Activated CD8-positive, alpha-beta memory T cell treated with anti-CD3 and anti-CD28 coated beads, Interleukin-2, amount 10 ng/mL, durations not matched to agents 7 days and 5 days (primary cell): ENCODE measurements around the gene LYSET. TPM values are rescaled to one million over a fixed set of nuclear protein-coding genes. Genes with fewer than 3 reads are reported as not detected.
"Not testable (repeated sequence)": the region's sequence is repeated elsewhere in the genome, so short reads cannot be mapped to it uniquely, and the experiment has no call there.

ENCODE experiments used
- ATAC-seq: fragments of 150-1000 bp; cut with Tn5 transposase; one replicate; pipeline ENCODE4 v1.10.0; 2021; ENCODE audit warnings: moderate library complexity
- CTCF ChIA-PET: fragments of 350-600 bp; sonication (Branson Sonifier 250); formaldehyde crosslinking; loops from one replicate; lab custom pipeline; 2021; ENCODE audit warnings: antibody characterized with exemption; lab: Charles Lee
- DNase-seq: peaks from one replicate; pipeline ENCODE4 v3.0.0-alpha.2; 2020
- H3K27ac Mint-ChIP-seq: one replicate; pipeline ENCODE4 v1.8.0; 2021; ENCODE audit warnings: mild to moderate bottlenecking, mixed read lengths
- H3K27me3 Mint-ChIP-seq: one replicate; pipeline ENCODE4 v1.8.0; 2021; ENCODE audit warnings: mixed read lengths
- H3K36me3 Mint-ChIP-seq: one replicate; pipeline ENCODE4 v1.8.0; 2021; ENCODE audit warnings: mild to moderate bottlenecking, mixed read lengths
- H3K4me1 Mint-ChIP-seq: one replicate; pipeline ENCODE4 v1.8.0; 2021; ENCODE audit warnings: mixed read lengths
- H3K4me3 Mint-ChIP-seq: one replicate; pipeline ENCODE4 v1.8.0; 2021; ENCODE audit warnings: mild to moderate bottlenecking, moderate library complexity, mixed read lengths
- H3K9me3 Mint-ChIP-seq: one replicate; pipeline ENCODE4 v1.8.0; 2022; ENCODE audit warnings: low read depth, mixed read lengths
- total RNA-seq, 2 experiments: library from RNA; stranded (reverse); gene quantifications; one replicate each; pipeline ENCODE4 v1.2.3, GENCODE V29; 2021

The LYSET gene
- total RNA-seq, 2 experiments from 2014 or later: 6.3 to 9.7 TPM

DNA sequence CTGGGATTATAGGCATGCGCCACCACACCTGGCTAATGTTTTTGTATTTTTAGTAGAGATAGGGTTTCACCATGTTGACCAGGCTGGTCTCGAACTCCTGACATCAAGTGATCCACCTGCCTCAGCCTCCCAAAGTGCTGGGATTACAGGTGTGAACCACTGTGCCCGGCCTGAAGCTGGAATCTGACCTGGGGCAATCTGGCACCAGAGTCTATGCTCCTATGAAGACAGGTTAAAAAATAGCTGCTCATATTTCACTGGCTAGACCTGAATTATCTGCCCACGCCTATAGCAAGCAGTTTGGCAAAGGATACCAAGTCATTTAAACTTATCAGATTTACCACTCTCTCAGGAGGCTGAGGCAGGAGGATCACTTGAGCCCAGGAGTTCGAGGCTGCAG is 10.4 kb upstream of the LYSET start:
- ATAC-seq, H3K4me3 Mint-ChIP-seq, H3K27ac Mint-ChIP-seq, H3K9me3 Mint-ChIP-seq, H3K36me3 Mint-ChIP-seq, DNase-seq, H3K4me1 Mint-ChIP-seq, H3K27me3 Mint-ChIP-seq: not testable (repeated sequence)
- CTCF ChIA-PET: interaction anchor here (0.6 to 2.4 kb wide), 3 partner anchors 9 to 709 kb away, joined by 3 to 10 read pairs (median 5); partner anchors contain the start of genes LYSET and MOAP1

DNA sequence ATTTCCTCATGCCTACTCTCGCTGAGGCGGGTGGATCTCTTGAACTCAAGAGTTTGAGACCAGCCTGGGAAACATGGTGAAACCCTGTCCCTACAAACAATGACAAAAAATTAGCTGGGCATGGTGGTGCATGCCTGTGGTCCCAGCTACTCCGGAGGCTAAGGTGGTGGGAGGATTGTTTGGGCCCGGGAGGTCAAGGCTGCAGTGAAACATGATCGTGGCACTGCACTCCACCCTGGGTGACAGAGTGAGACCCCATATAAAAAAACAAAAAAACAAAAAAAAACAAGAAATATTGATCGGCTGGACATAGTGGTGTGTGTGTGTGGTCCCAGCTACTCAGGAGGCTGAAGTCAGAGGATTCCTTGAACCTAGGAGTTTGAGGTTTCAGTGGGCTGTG is 9.6 kb upstream of the LYSET start:
- no peaks in the 10 kb centered on the region for H3K9me3 Mint-ChIP-seq
- no peak for ATAC-seq

DNA sequence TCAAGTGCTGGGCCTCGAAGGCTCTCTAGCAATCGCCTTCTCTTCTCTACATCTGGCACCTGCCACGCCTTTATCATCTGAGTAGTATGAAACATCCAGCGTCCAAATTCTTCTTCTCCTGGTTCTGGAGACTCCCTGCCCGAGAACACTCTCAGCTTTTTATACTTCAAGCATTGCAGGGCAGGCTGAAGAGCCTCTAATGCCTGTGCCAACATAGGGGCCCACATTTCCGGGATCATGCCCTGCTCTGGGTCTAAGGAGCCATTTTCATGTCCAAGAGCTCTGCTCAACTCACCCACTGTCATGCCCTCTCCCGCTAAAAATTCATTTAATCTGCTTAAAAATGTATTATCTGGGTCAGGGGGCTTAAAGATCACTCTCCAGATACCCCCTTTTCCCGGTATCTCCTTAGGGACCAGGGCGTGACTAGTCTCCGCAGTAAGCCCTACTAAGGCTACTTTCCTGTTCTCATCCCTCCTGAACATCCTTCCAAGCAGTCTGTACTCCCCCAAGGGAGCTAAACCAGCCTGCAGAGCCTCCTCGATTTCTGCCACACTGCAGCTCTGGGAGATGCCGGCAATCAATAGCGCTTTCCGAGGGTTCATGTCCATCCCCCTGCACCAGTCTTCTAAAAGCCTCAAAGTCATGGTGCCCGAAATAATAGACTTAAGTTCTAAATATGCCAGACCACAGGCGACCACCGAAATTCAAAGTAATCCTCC is 1.4 kb upstream of the LYSET start:
- no peaks in the 10 kb centered on the region for H3K27me3 Mint-ChIP-seq
- H3K9me3 Mint-ChIP-seq: no peaks in the 10 kb centered on the region
- peaks cover 20% of the 10 kb centered on the region for H3K36me3 Mint-ChIP-seq
- CTCF ChIA-PET: interaction anchor here (1.5 to 3.5 kb wide), 8 partner anchors 10 to 70 kb away, joined by 5 to 20 read pairs (median 7); partner anchors contain the start of genes GON7 and UBR7
- H3K27ac Mint-ChIP-seq: peak overlapping the region; percentile 87
- ATAC-seq (no peak), DNase-seq (no peak)
- H3K4me1 Mint-ChIP-seq: peaks cover 32% of the 10 kb centered on the region
- peak overlapping the region; percentile 90 for H3K4me3 Mint-ChIP-seq

More for the DNA sequence above, 9.6 kb upstream of the LYSET start:
- H3K4me1 Mint-ChIP-seq: peaks cover 7% of the 10 kb centered on the region
- no peak overlapping the region for H3K27ac Mint-ChIP-seq
- H3K27me3 Mint-ChIP-seq: no peaks in the 10 kb centered on the region
- H3K36me3 Mint-ChIP-seq: no peaks in the 10 kb centered on the region
- DNase-seq: no peak
- no peak overlapping the region for H3K4me3 Mint-ChIP-seq
- CTCF ChIA-PET: interaction anchor here (1.8 kb wide), 1 partner anchor 62 kb away, joined by 9 read pairs; no protein-coding TSS in a partner anchor

DNA sequence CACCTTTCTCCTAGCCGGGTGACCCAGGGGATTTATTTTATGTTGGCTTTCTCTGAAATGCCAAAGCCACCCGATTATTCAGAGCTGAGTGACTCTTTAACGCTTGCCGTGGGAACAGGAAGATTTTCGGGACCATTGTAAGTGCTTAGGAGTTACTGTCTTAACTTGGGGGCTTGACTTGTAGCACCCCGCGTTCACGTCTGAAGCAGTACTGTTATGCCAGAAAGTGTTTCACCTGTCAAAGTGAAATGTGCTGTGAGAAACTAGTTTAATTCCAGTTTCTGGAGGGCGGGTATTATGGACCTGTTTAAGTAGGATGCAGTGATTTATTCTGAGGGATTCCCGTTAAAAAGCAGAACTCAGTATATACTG is 218 bp downstream of the LYSET start:
- Mint-ChIP-seq H3K9me3 (no peaks in the 10 kb centered on the region), H3K4me1 (peaks cover 31% of the 10 kb centered on the region), H3K27me3 (no peaks in the 10 kb centered on the region), H3K4me3 (peak overlapping the region; percentile 90), H3K36me3 (peaks cover 20% of the 10 kb centered on the region), H3K27ac (peak overlapping the region; percentile 94)
- CTCF ChIA-PET: interaction anchor here (0.7 to 3.5 kb wide), 11 partner anchors 8 to 125 kb away, joined by 3 to 20 read pairs (median 7); partner anchors contain the start of genes GON7 and UBR7
- no peak for DNase-seq
- ATAC-seq: no peak

DNA sequence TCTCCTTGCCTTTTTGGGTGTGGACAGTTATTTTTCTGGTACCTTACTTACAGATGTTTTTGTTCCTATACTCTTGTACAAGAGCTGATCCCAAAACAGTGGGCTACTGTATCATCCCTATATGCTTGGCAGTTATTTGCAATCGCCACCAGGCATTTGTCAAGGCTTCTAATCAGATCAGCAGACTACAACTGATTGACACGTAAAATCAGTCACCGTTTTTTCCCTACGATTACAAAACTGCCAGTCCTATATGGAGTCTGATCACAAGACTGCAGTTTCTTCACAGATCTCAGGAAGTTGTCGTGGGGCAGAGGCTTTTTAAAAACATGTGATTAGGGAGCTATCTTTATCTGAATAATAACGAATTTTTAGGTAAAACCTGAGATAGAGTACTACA is 1.3 kb downstream of the LYSET start:
- Mint-ChIP-seq H3K4me3 (peak overlapping the region; percentile 45), H3K9me3 (no peaks in the 10 kb centered on the region), H3K36me3 (peaks cover 23% of the 10 kb centered on the region), H3K4me1 (peaks cover 31% of the 10 kb centered on the region), H3K27me3 (no peaks in the 10 kb centered on the region), H3K27ac (peak overlapping the region; percentile 6)
- CTCF ChIA-PET: interaction anchor here (2.0 kb wide), 1 partner anchor 19 kb away, joined by 10 read pairs; the partner anchor contains the start of genes GON7 and UBR7
- DNase-seq: no peak
- no peak for ATAC-seq

DNA sequence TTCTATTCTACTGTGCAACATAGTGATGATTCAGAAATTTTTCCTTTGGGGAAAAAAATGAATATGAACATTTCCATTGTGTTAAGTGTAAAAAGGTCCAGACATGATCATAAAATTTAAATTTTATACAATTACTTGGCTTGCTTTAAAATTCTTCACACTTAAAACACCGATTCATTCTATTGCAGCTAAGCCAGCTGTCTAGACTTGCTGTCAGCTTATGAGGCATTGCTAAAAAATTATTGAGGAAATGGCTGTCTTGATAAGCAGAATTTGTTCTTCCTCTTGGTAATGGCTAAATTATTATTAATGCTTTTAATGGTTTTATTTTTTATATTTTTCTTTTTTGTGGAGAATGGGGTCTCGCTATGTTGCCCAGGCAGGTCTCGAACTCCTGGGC is 1.8 kb downstream of the LYSET start:
- ATAC-seq (no peak), DNase-seq (no peak)
- H3K4me3 Mint-ChIP-seq: no peak overlapping the region
- peaks cover 18% of the 10 kb centered on the region for H3K36me3 Mint-ChIP-seq
- H3K27ac Mint-ChIP-seq: peak overlapping the region; percentile 6
- CTCF ChIA-PET: interaction anchor here (2.0 kb wide), 1 partner anchor 19 kb away, joined by 10 read pairs; the partner anchor contains the start of genes GON7 and UBR7
- no peaks in the 10 kb centered on the region for H3K9me3 Mint-ChIP-seq
- H3K4me1 Mint-ChIP-seq: peaks cover 31% of the 10 kb centered on the region
- no peaks in the 10 kb centered on the region for H3K27me3 Mint-ChIP-seq

DNA sequence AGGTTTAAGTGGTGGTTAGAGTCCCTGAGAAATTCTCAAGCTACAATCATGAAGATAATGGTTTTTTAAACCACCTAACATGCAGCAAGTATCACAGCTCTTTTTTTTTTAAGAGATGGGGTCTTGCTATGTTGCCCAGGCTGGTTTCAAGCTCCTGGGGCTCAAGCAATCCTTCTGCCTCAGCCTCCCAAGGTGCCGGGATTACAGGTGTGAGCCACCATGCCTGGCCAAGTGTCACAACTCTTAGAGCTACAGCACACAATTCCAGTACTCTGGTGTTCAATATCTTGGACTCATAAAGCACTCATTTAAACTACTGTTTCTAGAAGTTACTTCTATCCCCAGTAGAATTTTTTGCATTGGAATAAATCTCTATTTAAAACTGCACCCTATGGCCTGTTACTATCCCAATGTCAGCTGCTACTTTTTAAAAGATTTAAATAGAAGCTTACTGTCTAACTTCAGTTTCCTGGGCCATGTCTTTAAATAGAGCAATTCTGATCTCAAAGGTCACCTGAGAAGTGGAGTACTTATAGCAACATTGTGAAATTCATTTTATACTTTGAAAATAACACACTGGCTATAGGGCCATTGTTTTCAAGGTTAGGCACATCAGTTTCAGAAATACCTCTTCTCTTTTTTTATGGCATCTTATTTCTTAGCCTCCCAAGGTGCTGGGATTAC is 10.3 kb downstream of the LYSET start:
- peaks cover 8% of the 10 kb centered on the region for H3K36me3 Mint-ChIP-seq
- ATAC-seq: no peak
- H3K4me1 Mint-ChIP-seq: no peaks in the 10 kb centered on the region
- CTCF ChIA-PET: interaction anchor here (1.1 kb wide), 1 partner anchor 12 kb away, joined by 4 read pairs; the partner anchor contains the start of genes GON7 and UBR7
- H3K4me3 Mint-ChIP-seq: no peak overlapping the region
- no peaks in the 10 kb centered on the region for H3K27me3 Mint-ChIP-seq
- no peak for DNase-seq
- no peak overlapping the region for H3K27ac Mint-ChIP-seq
- no peaks in the 10 kb centered on the region for H3K9me3 Mint-ChIP-seq

DNA sequence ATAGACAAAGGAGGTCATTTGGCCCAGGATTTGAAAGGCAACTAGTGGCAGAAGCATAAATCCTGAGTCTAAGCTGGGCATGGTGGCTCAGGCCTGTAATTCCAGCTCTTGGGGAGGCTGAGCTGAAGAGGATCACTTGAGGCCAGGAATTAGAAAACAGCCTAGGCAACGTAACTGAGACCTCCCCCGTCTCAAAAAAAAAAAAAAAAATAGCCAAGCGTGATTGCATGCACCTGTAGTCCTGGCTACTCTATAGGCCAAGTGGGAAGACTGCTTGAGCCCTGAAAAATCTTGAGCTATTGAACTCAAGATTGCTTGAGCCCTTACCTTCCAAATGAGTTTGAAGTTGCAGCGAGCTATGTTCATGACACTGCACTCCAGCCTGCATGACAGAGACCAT is 13.9 kb downstream of the LYSET start:
- H3K27ac Mint-ChIP-seq: peak overlapping the region; percentile 19
- CTCF ChIA-PET: interaction anchor here (0.7 to 1.3 kb wide), 3 partner anchors 14 to 946 kb away, joined by 3 to 4 read pairs (median 3); partner anchors contain the start of genes LYSET and MOAP1
- no peaks in the 10 kb centered on the region for H3K9me3 Mint-ChIP-seq
- H3K4me1 Mint-ChIP-seq: peaks cover 8% of the 10 kb centered on the region
- DNase-seq (no peak), ATAC-seq (no peak)
- no peaks in the 10 kb centered on the region for H3K27me3 Mint-ChIP-seq
- peaks cover 9% of the 10 kb centered on the region for H3K36me3 Mint-ChIP-seq
- no peak overlapping the region for H3K4me3 Mint-ChIP-seq

DNA sequence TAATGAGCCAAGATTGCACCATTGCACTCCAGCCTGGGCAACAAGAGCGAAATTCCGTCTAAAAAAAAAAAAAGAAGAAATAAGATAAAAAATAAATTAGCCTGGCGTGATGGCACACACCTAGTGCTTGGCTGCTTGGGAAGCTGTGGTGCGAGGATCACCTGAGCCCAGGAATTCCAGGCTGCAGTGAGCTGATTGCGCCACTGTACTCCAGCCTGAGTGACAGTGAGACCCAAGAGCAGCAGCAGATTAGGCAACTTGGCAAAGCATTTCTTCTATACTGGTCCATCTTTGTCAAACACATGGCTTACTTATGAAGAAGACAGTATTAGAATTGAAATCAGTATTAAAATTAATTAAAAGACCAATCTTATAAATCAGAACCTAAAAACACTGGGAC is 15.4 kb downstream of the LYSET start:
- CTCF ChIA-PET: no interaction called here
- no peak for ATAC-seq
- Mint-ChIP-seq H3K27ac (no peak overlapping the region), H3K27me3 (no peaks in the 10 kb centered on the region), H3K4me1 (peaks cover 21% of the 10 kb centered on the region), H3K9me3 (no peaks in the 10 kb centered on the region), H3K4me3 (no peak overlapping the region), H3K36me3 (peaks cover 20% of the 10 kb centered on the region)
- no peak for DNase-seq

DNA sequence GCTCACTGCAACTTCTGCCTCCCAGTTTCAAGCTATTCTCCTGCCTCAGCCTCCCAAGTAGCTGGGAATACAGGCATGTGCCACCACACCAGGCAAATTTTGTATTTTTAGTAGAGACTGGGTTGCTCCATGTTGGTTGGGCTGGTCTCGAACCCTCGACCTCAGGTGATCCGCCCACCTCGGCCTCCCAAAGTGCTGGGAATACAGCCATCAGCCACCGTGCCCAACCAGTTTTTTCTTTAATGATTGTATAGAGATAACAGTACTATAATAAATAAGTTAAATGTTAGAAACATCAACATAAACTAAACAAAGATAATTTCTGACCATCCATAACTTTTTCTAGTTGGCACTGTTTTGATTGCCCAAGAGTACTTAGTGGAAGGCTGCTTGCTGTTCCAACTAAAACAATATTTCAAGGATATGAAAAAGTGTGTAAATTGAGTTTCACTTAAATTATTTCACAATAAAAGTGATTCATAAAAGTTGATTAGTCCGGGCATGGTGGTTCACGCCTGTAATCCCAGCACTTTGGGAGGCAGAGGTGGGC is 16.1 kb downstream of the LYSET start:
- DNase-seq: no peak
- no peak overlapping the region for H3K27ac Mint-ChIP-seq
- H3K36me3 Mint-ChIP-seq: peaks cover 20% of the 10 kb centered on the region
- ATAC-seq: no peak
- H3K9me3 Mint-ChIP-seq: no peaks in the 10 kb centered on the region
- CTCF ChIA-PET: no interaction called here
- H3K4me1 Mint-ChIP-seq: peaks cover 28% of the 10 kb centered on the region
- H3K4me3 Mint-ChIP-seq: no peak overlapping the region
- no peaks in the 10 kb centered on the region for H3K27me3 Mint-ChIP-seq

DNA sequence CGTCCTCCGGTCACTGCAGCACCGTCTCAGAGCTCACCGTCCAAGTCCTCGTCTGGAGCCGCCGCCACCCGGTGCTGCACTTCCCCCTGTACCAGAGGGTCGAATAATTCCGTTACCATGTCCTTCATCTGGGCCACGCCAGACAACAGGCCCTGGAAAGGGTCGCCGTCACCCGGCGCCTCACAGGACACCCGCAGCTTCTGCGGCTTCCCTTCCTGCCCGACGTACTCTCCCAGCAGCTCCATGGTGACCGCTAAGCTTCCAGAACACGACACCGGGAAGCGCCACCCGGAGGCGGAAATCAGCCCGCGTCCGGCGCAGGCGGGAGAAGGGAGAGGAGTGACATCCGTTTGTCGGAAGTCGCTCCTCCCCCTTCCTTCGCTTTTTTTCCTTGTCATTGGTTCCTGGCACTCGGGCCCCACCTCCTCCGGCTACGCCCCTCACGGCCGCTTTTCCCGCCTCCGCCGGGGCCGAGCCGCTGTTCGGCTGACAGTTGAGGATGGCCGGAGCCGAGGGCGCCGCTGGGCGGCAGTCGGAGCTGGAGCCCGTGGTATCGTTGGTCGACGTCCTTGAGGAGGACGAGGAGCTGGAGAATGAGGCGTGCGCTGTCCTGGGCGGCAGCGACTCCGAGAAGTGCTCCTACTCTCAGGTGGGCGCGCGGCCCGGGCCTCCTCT is 21.8 kb downstream of the LYSET start, which contains the start of the genes GON7 and UBR7:
Gene GON7, minus strand, starts transcription at position 273 of the 675 bp plus-strand sequence. Its CDS starts 28 bp downstream, at position 245.
Gene UBR7, plus strand, starts transcription at position 464 of the 675 bp plus-strand sequence. Its CDS starts 36 bp downstream, at position 500.
- DNase-seq (peak; percentile 95), ATAC-seq (peak; percentile 93)
- Mint-ChIP-seq H3K27me3 (no peaks in the 10 kb centered on the region), H3K9me3 (no peaks in the 10 kb centered on the region), H3K27ac (peak within 1 kb of the TSS; percentile 94), H3K4me1 (peaks cover 47% of the 10 kb centered on the region), H3K4me3 (peak within 1 kb of the TSS; percentile 88), H3K36me3 (peaks cover 24% of the 10 kb centered on the region)
- CTCF ChIA-PET: interaction anchor here (0.9 to 5.4 kb wide), 16 partner anchors 9 to 255 kb away, joined by 3 to 26 read pairs (median 4); partner anchors contain the start of genes LYSET and MOAP1

DNA sequence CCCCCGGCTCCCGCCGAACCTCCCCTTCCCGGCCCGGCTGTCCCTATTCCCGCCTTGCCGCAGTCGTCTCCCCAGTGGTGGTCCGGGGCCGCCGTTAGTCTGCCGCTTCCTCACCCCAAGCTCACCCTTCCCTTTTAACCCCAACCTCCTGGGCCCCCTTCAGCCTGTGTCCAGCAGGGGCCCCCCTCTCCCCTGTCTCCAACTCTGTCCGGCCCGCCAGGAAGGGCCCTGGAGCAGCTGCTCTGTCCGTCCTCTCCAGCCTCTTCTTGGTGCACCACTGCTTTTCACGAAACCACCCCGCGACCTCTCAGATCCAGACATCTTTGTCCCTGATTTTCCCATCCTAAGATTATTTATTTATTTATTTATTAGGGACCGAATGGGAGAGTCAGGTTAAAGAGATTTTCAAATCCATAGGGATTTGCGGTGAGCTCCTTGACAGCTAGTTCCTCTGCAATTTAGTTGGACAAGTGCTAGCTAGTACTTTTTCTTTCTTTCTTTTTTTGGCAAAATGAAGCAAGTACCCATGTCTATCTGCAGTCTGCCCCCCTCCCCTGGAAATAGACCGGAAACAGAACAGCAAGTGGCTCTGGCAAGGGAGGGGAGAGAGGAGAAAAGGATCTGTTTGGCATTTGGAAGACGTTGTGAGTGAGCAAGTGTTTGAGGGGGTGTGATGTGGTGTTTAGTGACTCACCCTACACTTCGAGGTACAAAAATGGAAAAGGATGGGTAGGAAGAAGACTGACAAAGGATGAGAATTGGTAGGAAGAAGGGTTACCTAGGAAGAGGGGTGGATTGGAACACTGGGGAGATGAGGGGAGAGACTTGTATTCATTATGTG is 22.6 kb downstream of the LYSET start:
- Mint-ChIP-seq H3K4me3 (peak overlapping the region; percentile 88), H3K9me3 (no peaks in the 10 kb centered on the region), H3K36me3 (peaks cover 25% of the 10 kb centered on the region), H3K27me3 (no peaks in the 10 kb centered on the region), H3K4me1 (peaks cover 45% of the 10 kb centered on the region), H3K27ac (peak overlapping the region; percentile 94)
- CTCF ChIA-PET: interaction anchor here (0.9 to 5.4 kb wide), 13 partner anchors 10 to 94 kb away, joined by 3 to 26 read pairs (median 4); partner anchors contain the start of genes LYSET and MOAP1
- peak; percentile 53 for DNase-seq
- ATAC-seq: peak; percentile 49
